Liver (tissue), 9 donors: Measurements from ENCODE around the gene FYCO1. TPM values are rescaled to one million over a fixed set of nuclear protein-coding genes. Genes with fewer than 3 reads are reported as not detected.

Experiments used
- DNase-seq: peaks from one replicate; pipeline ENCODE4 v3.0.0-alpha.2; 2017; ENCODE audit warnings: low spot score
- H3K27ac ChIP-seq, 2 donors: one replicate each; pipeline ENCODE4 v1.7.0; 2013; ENCODE audit warnings: inconsistent platforms in 2 of 2, low read length in 2 of 2, control low read depth in 1 of 2, low read depth in 1 of 2, mild to moderate bottlenecking in 1 of 2
- H3K27me3 ChIP-seq, 4 donors: one replicate each; pipeline versions ENCODE4 v1.6.1 to v1.7.0; 2013; ENCODE audit warnings: low read length in 3 of 4, inconsistent platforms in 1 of 4, mild to moderate bottlenecking in 1 of 4, moderate library complexity in 1 of 4; ENCODE audit not compliant: control insufficient read depth in 4 of 4, insufficient read depth in 4 of 4
- H3K36me3 ChIP-seq, 4 donors: one replicate each; pipeline versions ENCODE4 v1.6.1 to v1.7.0; 2013; ENCODE audit warnings: low read length in 3 of 4, mild to moderate bottlenecking in 3 of 4, low read depth in 1 of 4, moderate library complexity in 1 of 4; ENCODE audit not compliant: control insufficient read depth in 4 of 4, insufficient read depth in 3 of 4
- H3K4me1 ChIP-seq, 4 donors: one replicate each; pipeline versions ENCODE4 v1.6.1 to v1.7.0; 2013; ENCODE audit warnings: low read length in 3 of 4, mild to moderate bottlenecking in 3 of 4, moderate library complexity in 1 of 4; ENCODE audit not compliant: control insufficient read depth in 4 of 4, insufficient read depth in 4 of 4
- H3K4me3 ChIP-seq, 3 donors: one replicate each; pipeline versions ENCODE4 v1.6.1 to v1.7.0; 2013; ENCODE audit warnings: low read length in 3 of 3, control low read depth in 1 of 3, low read depth in 1 of 3, mild to moderate bottlenecking in 1 of 3
- H3K9ac ChIP-seq, 2 donors: one replicate each; pipeline ENCODE4 v1.7.0; 2013; ENCODE audit warnings: low read length in 2 of 2, mild to moderate bottlenecking in 2 of 2, moderate library complexity in 2 of 2, control low read depth in 1 of 2, low read depth in 1 of 2
- H3K9me3 ChIP-seq, 4 donors: one replicate each; pipeline versions ENCODE4 v1.6.1 to v1.7.0; 2013; ENCODE audit warnings: low read length in 3 of 4; ENCODE audit not compliant: control insufficient read depth in 4 of 4
- ATF3 ChIP-seq: IDR thresholded peaks from 2 replicates; pipeline ENCODE4 v1.6.1; 2016; ENCODE audit warnings: antibody characterized with exemption
- CTCF ChIP-seq: fragments of 150-350 bp; IDR thresholded peaks from 2 replicates; pipeline ENCODE4 v1.5.1; 2017; ENCODE audit warnings: improper control_type of control experiment, low read depth, low read length; ENCODE audit not compliant: missing input control
- EGR1 ChIP-seq, 2 donors: IDR thresholded peaks; 2 replicates each; pipeline ENCODE4 v1.6.1; 2016 to 2018; ENCODE audit warnings: antibody characterized with exemption in 2 of 2, low read depth in 2 of 2
- FOXA1 ChIP-seq: IDR thresholded peaks from 2 replicates; pipeline ENCODE4 v1.6.1; 2016; ENCODE audit warnings: antibody characterized with exemption
- FOXA2 ChIP-seq: IDR thresholded peaks from 2 replicates; pipeline ENCODE4 v1.6.1; 2016; ENCODE audit warnings: antibody characterized with exemption
- GABPA ChIP-seq, 2 donors: IDR thresholded peaks in 1 of 2; conservative IDR thresholded peaks in 1 of 2; 2 replicates each; pipeline ENCODE4 v1.6.1; 2016; ENCODE audit warnings: antibody characterized with exemption in 2 of 2, mild to moderate bottlenecking in 1 of 2, moderate library complexity in 1 of 2
- HNF4G ChIP-seq: IDR thresholded peaks from 2 replicates; pipeline ENCODE4 v1.6.1; 2016; ENCODE audit warnings: antibody characterized with exemption
- JUND ChIP-seq, 2 donors: IDR thresholded peaks; 2 replicates each; pipeline ENCODE4 v1.6.1; 2016; ENCODE audit warnings: antibody characterized with exemption in 2 of 2
- MAX ChIP-seq: IDR thresholded peaks from 2 replicates; pipeline ENCODE4 v1.6.1; 2016; ENCODE audit warnings: antibody characterized with exemption
- NR2F2 ChIP-seq: IDR thresholded peaks from 2 replicates; pipeline ENCODE4 v1.6.1; 2016; ENCODE audit warnings: antibody characterized with exemption
- RAD21 ChIP-seq, 2 donors: IDR thresholded peaks; 2 replicates each; pipeline ENCODE4 v1.6.1; 2016; ENCODE audit warnings: antibody characterized with exemption in 2 of 2, mild to moderate bottlenecking in 2 of 2
- REST ChIP-seq: IDR thresholded peaks from 2 replicates; pipeline ENCODE4 v1.6.1; 2016; ENCODE audit warnings: antibody characterized with exemption, mild to moderate bottlenecking
- RXRA ChIP-seq, 2 donors: IDR thresholded peaks; 2 replicates each; pipeline ENCODE4 v1.6.1; 2017 to 2018; ENCODE audit warnings: antibody characterized with exemption in 2 of 2, mild to moderate bottlenecking in 1 of 2
- SP1 ChIP-seq: IDR thresholded peaks from 2 replicates; pipeline ENCODE4 v1.6.1; 2018; ENCODE audit warnings: antibody characterized with exemption, mild to moderate bottlenecking
- TAF1 ChIP-seq: conservative IDR thresholded peaks from 2 replicates; pipeline ENCODE4 v1.6.1; 2016; ENCODE audit warnings: antibody characterized with exemption, mild to moderate bottlenecking
- YY1 ChIP-seq: IDR thresholded peaks from 2 replicates; pipeline ENCODE4 v1.6.1; 2016; ENCODE audit warnings: antibody characterized with exemption, mild to moderate bottlenecking
- ZBTB33 ChIP-seq: IDR thresholded peaks from 2 replicates; pipeline ENCODE4 v1.6.1; 2016; ENCODE audit warnings: antibody characterized with exemption
- WGBS: extraction: QIAGEN DNeasy Blood & Tissue Kit; methylation state at CpG from one replicate; pipeline ENCODE4 v1.1.7; 2013; 5-methylcytosine and 5-hydroxymethylcytosine counted together
- polyA plus RNA-seq, 2 donors: library from polyadenylated mRNA; stranded (reverse) in 1 of 2; unstranded in 1 of 2; fragments of 200-250 nt in 1 of 2; fragments of >200 nt in 1 of 2; fragmentation: Nextera tagmentation in 1 of 2; extraction: Ambion mirVana in 1 of 2; gene quantifications; one replicate each; pipeline versions ENCODE4 v1.2.1 to v1.2.3, GENCODE V29; 2013 to 2015
- total RNA-seq, 2 donors: library from RNA; depleted of rRNA; stranded (reverse); fragments of >200 nt; gene quantifications; one replicate each; pipeline ENCODE4 v1.2.3, GENCODE V29; 2014
- donor health status: healthy.
- donor health status: healthy.
- donor health status: healthy.
- donor health status: healthy.
- donor health status: healthy.

Gene FYCO1
- total and polyA plus RNA-seq, 4 donors = 3.0 to 17.1 (median 10.2) TPM

- H3K36me3 ChIP-seq = no peaks in the 10 kb centered on the region
- no peak overlapping the region for H3K9ac ChIP-seq
- no peaks in the 10 kb centered on the region for H3K4me1 ChIP-seq
- no peak overlapping the region for H3K4me3 ChIP-seq
- no peak for DNase-seq
- TF ChIP-seq FOXA2 = no peak
- TF ChIP-seq GABPA (IDR thresholded peaks at IDR 0.05 in 1 of 2, conservative IDR thresholded peaks at IDR 0.05 in 1 of 2) = no peak
- TF ChIP-seq MAX = no peak
- no peak for TF ChIP-seq RXRA (IDR thresholded peaks at IDR 0.05)
- no peak for TF ChIP-seq REST
- no peak for TF ChIP-seq ZBTB33
- no peak for TF ChIP-seq JUND (IDR thresholded peaks at IDR 0.05)
- no peak for TF ChIP-seq HNF4G
- TF ChIP-seq TAF1 = no peak
- TF ChIP-seq NR2F2 = no peak
- no peak for TF ChIP-seq FOXA1
- no peak for TF ChIP-seq EGR1 (IDR thresholded peaks at IDR 0.05; ENCODE audit: low read depth in 2 of 2)
- no peak for TF ChIP-seq SP1
- TF ChIP-seq RAD21 (IDR thresholded peaks at IDR 0.05) = no peak
- no peak for TF ChIP-seq CTCF
- no peak for TF ChIP-seq ATF3
- TF ChIP-seq YY1 = no peak
- no peaks in the 10 kb centered on the region for H3K27me3 ChIP-seq
- H3K27ac ChIP-seq = no peak overlapping the region
- H3K9me3 ChIP-seq = no peaks in the 10 kb centered on the region
- 81% methylated on average over 7 of the region's 7 CpGs for WGBS
Measured at GRCh38 chr3:46013316-46014094, 17.9 kb upstream of the FYCO1 start.
